ENCODE results near the gene LIME1.
"Not testable (repeated sequence)": the region's sequence is repeated elsewhere in the genome, so short reads cannot be mapped to it uniquely, and the experiment has no call there.

Gene LIME1

GRCh38 chr20:63707558-63708300 is 28.7 kb upstream of the LIME1 start, which contains the start of the genes ARFRP1 and ZGPAT:
Gene ARFRP1, minus strand, starts transcription at chr20:63707976. Its CDS starts 885 bp downstream, at chr20:63707091.
Gene ZGPAT, plus strand, starts transcription at chr20:63708039. Its CDS starts 542 bp downstream, at chr20:63708581.
- DNase-seq (ENCODE audit: low read depth in 1 of 2, low spot score in 1 of 2), result peak; percentile 77 to 82

- DNase-seq (ENCODE audit: low read depth in 1 of 2, low spot score in 1 of 2), result no peak
These were observed 27.9 kb upstream of the LIME1 start for GRCh38 chr20:63708301-63709148.

- DNase-seq (ENCODE audit: low read depth in 1 of 2, low spot score in 1 of 2), result no peak
These were observed 27.3 kb upstream of the LIME1 start for GRCh38 chr20:63709149-63709527.

GRCh38 chr20:63711085-63711645 is 25.3 kb upstream of the LIME1 start:
- DNase-seq (ENCODE audit: low read depth in 1 of 2, low spot score in 1 of 2), result no peak

- no peak for DNase-seq (ENCODE audit: low read depth in 1 of 2, low spot score in 1 of 2)
These were observed 24.3 kb upstream of the LIME1 start for GRCh38 chr20:63712191-63712590.

GRCh38 chr20:63714858-63715257 is 21.6 kb upstream of the LIME1 start:
- no peak for DNase-seq (ENCODE audit: low read depth in 1 of 2, low spot score in 1 of 2)

- DNase-seq (ENCODE audit: low read depth in 1 of 2, low spot score in 1 of 2), result no peak
These were observed 17.5 kb upstream of the LIME1 start for GRCh38 chr20:63718996-63719395.

GRCh38 chr20:63722967-63723622 is 13.4 kb upstream of the LIME1 start:
- not testable (repeated sequence) for DNase-seq (ENCODE audit: low read depth in 1 of 2, low spot score in 1 of 2)

- DNase-seq (ENCODE audit: low read depth in 1 of 2, low spot score in 1 of 2), result not testable (repeated sequence)
These were observed 6.2 kb upstream of the LIME1 start for GRCh38 chr20:63730189-63730733.

GRCh38 chr20:63731410-63731809 is 5.1 kb upstream of the LIME1 start:
- DNase-seq (ENCODE audit: low read depth in 1 of 2, low spot score in 1 of 2), result no peak

- DNase-seq (ENCODE audit: low read depth in 1 of 2, low spot score in 1 of 2), result no peak
These were observed 4.1 kb upstream of the LIME1 start for GRCh38 chr20:63732118-63733095.

GRCh38 chr20:63733117-63733516 is 3.3 kb upstream of the LIME1 start:
- DNase-seq (ENCODE audit: low read depth in 1 of 2, low spot score in 1 of 2), result no peak

GRCh38 chr20:63733579-63734081 is 2.8 kb upstream of the LIME1 start:
- no peak for DNase-seq (ENCODE audit: low read depth in 1 of 2, low spot score in 1 of 2)

GRCh38 chr20:63734111-63734945 is 2.1 kb upstream of the LIME1 start:
- DNase-seq (ENCODE audit: low read depth in 1 of 2, low spot score in 1 of 2), result no peak

GRCh38 chr20:63734946-63735858 is 1.3 kb upstream of the LIME1 start:
- no peak for DNase-seq (ENCODE audit: low read depth in 1 of 2, low spot score in 1 of 2)

GRCh38 chr20:63736893-63737694 is 630 bp downstream of the LIME1 start:
- no peak for DNase-seq (ENCODE audit: low read depth in 1 of 2, low spot score in 1 of 2)

- no peak for DNase-seq (ENCODE audit: low read depth in 1 of 2, low spot score in 1 of 2)
These were observed 1.2 kb downstream of the LIME1 start for GRCh38 chr20:63737695-63737944.
